MV-4-11 (cell line): ENCODE data around the gene FAXC.
A peak's percentile ranks its signal among the peaks of the same experiment; 100 is the strongest.

Experiments used
- DNase-seq: peaks from one replicate; lab custom pipeline; 2025; lab: John Stamatoyannopoulos, UW

Gene FAXC

DNA sequence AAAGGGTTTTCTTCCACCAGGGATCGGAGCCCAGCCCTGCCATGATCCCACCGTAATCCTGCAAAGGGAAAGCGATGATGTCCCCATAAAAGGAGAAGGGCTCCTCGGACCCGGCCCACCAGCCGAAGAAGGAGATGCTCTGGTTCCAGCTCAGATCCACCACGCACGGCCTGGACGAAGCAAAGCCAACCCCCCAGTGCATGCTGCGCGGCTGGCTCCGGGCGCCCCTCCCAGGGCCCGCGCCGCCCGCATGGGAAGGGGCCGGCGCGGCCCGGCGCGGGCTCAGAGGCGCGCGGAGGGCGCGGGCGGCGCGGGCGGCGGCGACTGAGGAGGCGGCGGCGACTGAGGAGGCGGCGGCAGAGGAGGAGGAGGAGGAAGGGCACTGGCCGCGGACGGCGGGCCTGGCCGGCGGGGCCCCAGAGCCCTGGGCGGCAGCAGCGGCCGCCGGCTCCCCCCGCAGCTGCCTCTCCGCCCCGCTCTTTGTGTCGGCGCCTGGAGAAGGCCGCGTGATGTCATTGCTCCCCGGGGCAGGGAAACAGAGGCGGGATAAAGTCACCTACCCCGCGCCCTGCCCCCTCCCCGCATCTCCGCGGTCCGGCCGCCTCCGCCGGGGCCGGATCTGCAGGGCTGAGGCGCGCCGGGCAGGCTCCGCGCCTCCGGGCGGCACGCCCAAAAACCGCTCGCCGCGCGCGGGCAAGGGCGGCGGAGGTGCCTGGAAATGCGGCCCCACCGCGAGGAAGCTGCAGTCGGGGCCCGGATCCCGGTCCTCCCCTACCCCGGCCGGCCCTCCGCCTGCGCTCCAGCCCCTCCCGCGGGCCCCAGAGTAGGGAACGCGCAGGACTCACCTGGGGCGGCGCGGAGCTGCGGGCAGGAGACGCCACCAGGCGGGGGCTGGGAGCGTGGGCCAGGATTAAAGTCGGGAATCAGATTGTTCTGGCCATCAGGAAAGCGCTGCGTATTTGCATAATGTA, at the start of gene FAXC:
Gene FAXC (minus strand): TSS at position 504 of the 971 bp plus-strand sequence. CDS start 302 bp downstream, at position 202.
- DNase-seq = no peak

DNA sequence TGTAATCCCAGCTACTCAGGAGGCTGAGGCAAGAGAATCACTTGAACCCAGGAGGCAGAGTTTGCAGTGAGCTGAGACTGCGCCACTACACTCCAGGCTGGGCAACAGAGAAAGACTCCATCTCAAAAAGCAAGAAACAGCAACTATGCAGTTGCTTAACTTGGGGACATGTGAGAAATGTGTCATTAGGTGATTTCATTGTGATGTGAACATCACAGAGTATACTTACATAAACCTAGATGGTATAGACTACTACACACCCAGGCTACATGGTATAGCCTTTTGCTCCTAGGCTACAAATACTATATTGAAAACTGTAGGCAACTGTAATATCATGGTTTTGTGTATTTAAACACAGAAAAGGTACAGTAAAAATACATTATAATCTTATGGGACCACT, 47.8 kb upstream of the FAXC start:
- DNase-seq = no peak

DNA sequence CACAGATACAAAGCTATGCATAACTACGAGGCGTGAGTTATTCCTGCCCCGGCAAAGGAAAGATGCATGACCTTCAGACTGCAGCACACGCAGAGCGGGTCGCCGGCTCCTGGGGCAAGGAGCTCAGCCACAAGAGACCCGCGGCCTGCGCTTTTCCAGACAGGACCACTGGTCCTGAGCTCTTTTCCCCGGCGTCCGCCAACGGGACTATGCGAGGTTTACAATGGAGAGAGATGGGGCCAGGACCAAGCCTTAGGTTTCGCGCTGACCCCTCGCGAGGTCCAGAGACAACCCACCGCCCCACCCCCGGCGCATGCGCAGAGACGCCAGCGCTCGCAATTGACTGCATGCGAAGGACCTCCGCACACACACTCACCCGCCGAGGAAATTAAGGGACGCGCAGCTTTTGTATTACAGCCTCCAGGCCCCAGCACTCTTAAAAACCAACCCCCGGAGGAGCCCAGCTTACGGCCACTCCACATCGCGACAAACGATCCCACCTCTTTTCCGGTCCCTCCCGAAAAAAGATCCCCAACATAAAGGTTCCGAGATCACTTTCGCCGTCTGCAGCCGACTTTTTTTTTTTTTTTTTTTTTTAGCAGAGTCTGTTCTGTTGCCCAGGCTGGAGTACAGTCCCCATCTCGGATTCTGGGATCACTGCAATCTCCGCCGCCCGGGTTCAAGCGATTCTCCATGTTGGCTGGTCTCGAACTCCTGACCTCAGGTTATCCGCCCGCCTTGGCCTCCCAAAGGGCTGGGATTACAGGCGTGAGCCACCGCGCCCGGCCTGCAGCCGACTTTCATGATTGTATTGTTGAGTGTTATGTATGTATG, 44.4 kb upstream of the FAXC start, which contains the start of gene COQ3:
Gene COQ3 (minus strand): TSS at position 498 of the 834 bp plus-strand sequence. CDS start 16 bp downstream, at position 482.
- DNase-seq = peak; percentile 60

DNA sequence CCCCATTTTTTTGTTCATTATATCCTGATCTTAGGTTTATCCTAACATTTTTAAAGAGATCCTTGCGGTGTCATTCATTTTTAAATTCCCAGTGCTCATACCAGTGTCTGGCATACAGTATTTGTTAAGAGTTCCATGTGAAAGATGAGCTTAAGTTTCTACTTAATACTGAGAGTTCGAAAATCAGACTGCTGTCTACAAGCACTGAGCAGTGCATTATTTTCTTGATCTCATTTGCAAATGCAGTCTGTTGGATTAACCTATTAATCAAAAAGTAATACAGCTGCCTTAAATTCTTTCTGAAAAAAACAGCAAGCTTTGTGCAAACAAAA, 43.9 kb upstream of the FAXC start:
- no peak for DNase-seq

- DNase-seq = no peak
These were observed 41.4 kb upstream of the FAXC start for GRCh38 chr6:99390896-99391295.

- no peak for DNase-seq
These were observed 35.0 kb upstream of the FAXC start for GRCh38 chr6:99384507-99384906.

- DNase-seq = no peak
These were observed 29.2 kb upstream of the FAXC start for GRCh38 chr6:99378636-99379035.

DNA sequence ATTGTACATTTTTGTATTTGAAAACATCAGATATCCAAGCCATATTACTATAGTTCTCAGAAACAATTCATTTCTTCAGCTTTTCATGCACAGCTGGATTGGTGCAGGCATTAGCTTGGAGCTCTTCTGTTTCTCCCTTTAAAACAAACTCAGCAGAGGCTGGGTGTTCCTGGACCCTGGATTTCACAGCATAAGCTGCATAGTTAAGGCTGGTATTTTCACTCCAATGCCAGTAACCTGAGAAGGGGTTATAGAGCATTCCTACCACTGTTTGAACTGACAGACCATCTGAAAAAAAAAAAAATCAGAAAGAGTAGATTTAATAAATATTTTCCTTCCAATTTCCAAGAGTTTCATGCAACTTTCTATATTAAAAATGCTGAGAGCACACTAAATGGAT, 20.1 kb upstream of the FAXC start:
- DNase-seq = no peak

DNA sequence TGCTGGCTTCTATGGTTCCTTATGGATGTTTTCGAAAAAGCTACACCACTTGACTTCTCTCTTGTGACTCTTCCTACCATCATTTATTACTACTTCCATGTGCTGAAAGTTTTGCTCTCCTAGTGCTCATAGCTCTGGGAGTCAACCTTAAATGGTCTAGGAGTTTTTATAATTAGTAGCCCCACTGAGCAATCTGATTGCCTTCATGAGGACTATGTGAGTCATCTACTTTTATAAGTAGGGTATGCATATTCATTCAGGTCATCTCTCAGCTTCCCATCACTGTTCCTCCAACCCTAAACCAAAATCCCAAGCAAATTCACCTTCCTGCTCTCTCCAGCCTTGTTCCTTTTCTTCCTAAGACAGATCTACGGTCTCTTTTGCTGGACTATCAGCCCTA, 17.4 kb upstream of the FAXC start:
- no peak for DNase-seq

DNA sequence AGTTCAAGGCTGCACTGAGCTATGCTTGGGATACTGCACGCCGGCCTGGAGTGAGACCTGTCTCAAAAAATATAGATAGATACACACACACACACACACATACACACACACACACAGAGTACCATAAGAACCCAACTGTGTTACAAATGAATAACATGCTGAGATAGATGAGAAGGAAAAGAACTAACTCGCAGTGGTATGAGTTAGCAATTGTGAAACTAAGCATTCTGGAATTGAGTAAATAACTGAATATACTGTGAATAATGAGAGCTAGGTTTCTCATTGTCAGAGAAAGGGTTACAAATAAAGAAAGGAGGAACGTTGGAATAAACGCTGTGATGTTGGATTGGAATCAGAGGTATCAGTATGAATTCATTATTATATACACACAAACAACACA, 14.6 kb upstream of the FAXC start:
- DNase-seq = no peak

- no peak for DNase-seq
These were observed 13.3 kb upstream of the FAXC start for GRCh38 chr6:99362678-99363268.

- DNase-seq = no peak
These were observed 10.3 kb upstream of the FAXC start for GRCh38 chr6:99359800-99360199.

GRCh38 chr6:99356641-99357040, 7.2 kb upstream of the FAXC start:
- no peak for DNase-seq

DNA sequence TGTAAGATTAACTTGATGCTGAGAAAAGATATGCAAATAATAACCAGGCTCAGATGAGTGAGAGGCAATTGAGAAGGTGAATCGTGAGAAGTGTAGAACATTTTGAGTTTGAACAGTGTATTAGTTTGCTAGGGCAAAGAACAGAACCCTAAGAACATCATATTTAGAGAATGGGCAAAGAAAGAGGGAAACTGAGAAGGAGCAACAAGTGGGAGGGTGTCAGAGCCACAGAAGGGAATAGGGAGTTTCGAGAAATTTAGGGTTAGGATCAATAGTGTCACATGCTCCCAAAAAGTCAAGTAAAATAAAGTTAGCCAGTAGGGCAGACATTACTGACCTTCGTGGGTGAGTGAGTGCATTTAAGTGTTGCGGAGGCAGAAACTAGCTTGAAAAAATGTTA, 5.5 kb upstream of the FAXC start:
- no peak for DNase-seq

GRCh38 chr6:99353126-99353525, 3.7 kb upstream of the FAXC start:
- DNase-seq = no peak

DNA sequence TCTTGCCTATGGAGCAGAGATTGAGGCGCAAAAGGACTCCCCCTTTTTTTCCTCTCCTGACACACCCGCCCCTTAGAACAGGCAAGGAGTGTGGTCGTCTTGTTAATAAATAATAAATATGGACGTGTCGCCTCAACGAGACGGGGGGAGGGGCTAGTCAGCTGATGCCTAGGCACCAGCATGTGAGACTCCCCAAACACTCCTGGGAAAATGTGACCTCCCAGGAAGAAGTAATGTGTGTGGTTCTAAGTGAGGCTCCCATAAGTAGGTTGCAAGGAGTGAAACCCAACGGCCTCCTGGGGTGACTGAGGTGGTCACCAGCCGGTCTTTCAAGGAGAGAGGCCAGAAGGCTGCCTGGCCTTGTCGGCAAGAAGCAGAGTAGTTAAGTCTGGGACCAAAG, 1.1 kb upstream of the FAXC start:
- no peak for DNase-seq

GRCh38 chr6:99348288-99349170, 945 bp downstream of the FAXC start:
- no peak for DNase-seq

GRCh38 chr6:99347804-99348203, 1.7 kb downstream of the FAXC start:
- no peak for DNase-seq

DNA sequence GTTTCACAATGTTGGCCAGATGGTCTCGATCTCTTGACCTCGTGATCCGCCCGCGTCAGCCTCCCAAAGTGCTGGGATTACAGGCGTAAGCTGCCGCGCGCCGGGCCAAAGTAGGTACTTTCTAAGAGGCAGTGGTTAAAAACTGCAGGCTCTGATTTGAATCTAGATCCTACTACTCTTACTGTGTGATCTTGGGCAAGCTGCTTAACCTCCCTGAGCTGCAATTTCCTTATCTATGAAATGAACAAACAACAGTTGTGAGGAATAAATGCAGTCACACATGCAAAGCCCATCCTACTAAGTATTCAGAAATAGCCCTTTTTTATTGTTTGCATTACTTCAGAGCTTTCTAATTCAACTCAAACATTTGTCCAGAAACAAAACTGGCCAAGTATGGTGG, 2.9 kb downstream of the FAXC start:
- DNase-seq = no peak

DNA sequence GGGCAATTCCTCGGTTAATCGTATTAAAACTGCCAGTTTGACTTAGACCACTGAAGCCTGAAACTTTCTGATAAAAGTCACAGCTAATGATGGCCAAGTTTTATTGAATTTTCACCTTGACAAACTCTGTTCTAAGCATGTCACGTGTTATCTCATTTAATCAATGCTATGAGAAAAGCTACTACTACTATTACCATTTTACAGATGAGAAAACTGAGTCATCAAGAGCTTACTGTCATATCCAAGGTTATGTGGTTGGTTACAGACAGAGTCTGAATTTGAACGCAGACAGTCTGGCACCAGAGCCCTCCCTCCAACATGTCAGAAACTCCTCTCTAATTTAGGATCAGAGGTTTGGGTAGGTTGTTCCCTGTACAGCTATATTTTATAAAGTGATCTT, 4.3 kb downstream of the FAXC start:
- no peak for DNase-seq

DNA sequence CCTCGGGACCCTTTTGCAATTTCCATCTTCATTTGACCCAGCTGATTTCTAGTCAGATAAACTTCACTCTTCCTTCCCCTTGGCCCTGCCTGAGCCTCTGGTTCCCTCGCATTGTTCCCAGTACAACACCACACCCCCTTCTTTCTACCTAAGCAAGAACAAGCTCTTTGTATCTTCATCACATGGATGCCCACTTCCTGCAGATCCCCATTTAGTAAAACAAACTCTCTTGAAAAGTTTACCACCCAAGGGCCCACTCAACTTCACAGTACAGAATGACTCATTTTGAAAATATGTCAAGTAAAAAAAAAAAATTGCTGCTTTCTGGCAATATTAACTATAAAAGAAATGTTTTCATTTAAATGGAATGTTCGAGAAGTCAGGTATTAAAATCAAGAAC, 5.2 kb downstream of the FAXC start:
- no peak for DNase-seq
